Sigmoid colon (tissue), 4 donors: Measurements from ENCODE around the gene PCLAF.

Experiments
- EP300 ChIP-seq, 4 donors: sonication (generic); formaldehyde crosslinking; IDR thresholded peaks; one replicate each; pipeline ENCODE4 v1.6.1; 2017; ENCODE audit warnings: antibody characterized with exemption in 4 of 4
- POLR2A ChIP-seq, 2 donors: fragments of 450-650 bp; IDR thresholded peaks; one replicate each; pipeline ENCODE4 v1.6.1; 2016; ENCODE audit warnings: antibody characterized with exemption in 2 of 2, mild to moderate bottlenecking in 2 of 2, moderate library complexity in 2 of 2
- TF ChIP-seq, protein P1 (sequence below), 4 experiments: fragments of 450-650 bp in 3 of 4; fragments of 200-600 bp in 1 of 4; IDR thresholded peaks; one replicate each; pipeline ENCODE4 v1.5.1; 2016 to 2019; ENCODE audit warnings: antibody characterized with exemption in 4 of 4, mild to moderate bottlenecking in 3 of 4, moderate library complexity in 2 of 4

DNA sequence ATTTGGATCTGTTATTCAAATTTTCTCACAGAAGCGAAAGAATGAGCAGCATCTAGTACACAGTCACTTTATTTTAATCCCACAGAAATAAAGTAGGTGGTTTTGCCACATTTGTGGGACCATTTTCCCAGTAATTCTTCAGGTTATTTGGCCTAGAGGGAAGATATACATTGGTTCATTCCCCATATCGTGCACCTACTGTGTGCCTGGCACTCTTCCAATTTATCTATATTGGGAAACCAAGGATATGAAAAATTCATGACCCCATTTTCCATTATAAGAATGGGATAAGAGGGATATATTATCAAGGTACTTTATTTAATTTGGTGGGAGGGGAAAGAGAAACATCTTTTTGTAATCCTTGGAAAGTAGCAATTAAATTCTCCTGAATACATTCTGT is 41.5 kb upstream of the PCLAF start:
- TF ChIP-seq POLR2A (IDR thresholded peaks at IDR 0.05) = no peak
- no peak for TF ChIP-seq EP300 (IDR thresholded peaks at IDR 0.05)
- TF ChIP-seq, protein P1, sequence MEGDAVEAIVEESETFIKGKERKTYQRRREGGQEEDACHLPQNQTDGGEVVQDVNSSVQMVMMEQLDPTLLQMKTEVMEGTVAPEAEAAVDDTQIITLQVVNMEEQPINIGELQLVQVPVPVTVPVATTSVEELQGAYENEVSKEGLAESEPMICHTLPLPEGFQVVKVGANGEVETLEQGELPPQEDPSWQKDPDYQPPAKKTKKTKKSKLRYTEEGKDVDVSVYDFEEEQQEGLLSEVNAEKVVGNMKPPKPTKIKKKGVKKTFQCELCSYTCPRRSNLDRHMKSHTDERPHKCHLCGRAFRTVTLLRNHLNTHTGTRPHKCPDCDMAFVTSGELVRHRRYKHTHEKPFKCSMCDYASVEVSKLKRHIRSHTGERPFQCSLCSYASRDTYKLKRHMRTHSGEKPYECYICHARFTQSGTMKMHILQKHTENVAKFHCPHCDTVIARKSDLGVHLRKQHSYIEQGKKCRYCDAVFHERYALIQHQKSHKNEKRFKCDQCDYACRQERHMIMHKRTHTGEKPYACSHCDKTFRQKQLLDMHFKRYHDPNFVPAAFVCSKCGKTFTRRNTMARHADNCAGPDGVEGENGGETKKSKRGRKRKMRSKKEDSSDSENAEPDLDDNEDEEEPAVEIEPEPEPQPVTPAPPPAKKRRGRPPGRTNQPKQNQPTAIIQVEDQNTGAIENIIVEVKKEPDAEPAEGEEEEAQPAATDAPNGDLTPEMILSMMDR (IDR thresholded peaks at IDR 0.05) = no peak
